HepG2 (cell line): Measurements from ENCODE around the gene CD1C. TPM values are rescaled to one million over a fixed set of nuclear protein-coding genes. Genes with fewer than 3 reads are reported as not detected.

ENCODE experiments used
- ARID3A ChIP-seq: IDR thresholded peaks from 2 replicates; pipeline ENCODE4 v1.6.1; 2012; ENCODE audit warnings: low read depth, low read length, improper control_type of control experiment
- CCDC6 ChIP-seq: sonication (generic); formaldehyde crosslinking; IDR thresholded peaks from 2 replicates; pipeline ENCODE4 v1.8.1; 2022; ENCODE audit warnings: mild to moderate bottlenecking, missing genetic modification reagents, moderate library complexity
- HNF1A ChIP-seq, 2 experiments: sonication (generic) in 1 of 2; formaldehyde crosslinking in 1 of 2; IDR thresholded peaks; 2 replicates each; pipeline versions ENCODE4 v1.4.0 to v1.6.1; 2016 to 2020; ENCODE audit warnings: borderline replicate concordance in 1 of 2, low read depth in 1 of 2, mild to moderate bottlenecking in 1 of 2, missing genetic modification reagents in 1 of 2
- IKZF5 ChIP-seq: IDR thresholded peaks from 2 replicates; pipeline ENCODE4 v1.6.1; 2018; ENCODE audit warnings: missing genetic modification reagents, mild to moderate bottlenecking, missing compliant biosample characterization
- MIXL1 ChIP-seq: IDR thresholded peaks from 2 replicates; pipeline ENCODE4 v1.6.1; 2016
- MYC ChIP-seq: sonication (generic); formaldehyde crosslinking; IDR thresholded peaks from 2 replicates; pipeline ENCODE4 v1.9.0; 2021; ENCODE audit warnings: missing genetic modification reagents, borderline replicate concordance
- SAFB2 ChIP-seq: sonication (generic); formaldehyde crosslinking; IDR thresholded peaks from 2 replicates; pipeline ENCODE4 v1.5.1; 2020; ENCODE audit warnings: missing genetic modification reagents, low read depth, mild to moderate bottlenecking, borderline replicate concordance
- TCF7 ChIP-seq: sonication (generic); IDR thresholded peaks from 2 replicates; pipeline ENCODE4 v1.6.1; 2016; ENCODE audit warnings: antibody characterized with exemption, low read depth
- ZFP37 ChIP-seq: sonication (generic); formaldehyde crosslinking; IDR thresholded peaks from 2 replicates; pipeline ENCODE4 v1.4.0; 2020; ENCODE audit warnings: missing genetic modification reagents, borderline replicate concordance
- ZNF280B ChIP-seq: sonication (generic); formaldehyde crosslinking; IDR thresholded peaks from 2 replicates; pipeline ENCODE4 v1.5.0; 2020; ENCODE audit warnings: missing genetic modification reagents, mild to moderate bottlenecking, borderline replicate concordance
- ZNF446 ChIP-seq: sonication (generic); formaldehyde crosslinking; IDR thresholded peaks from 2 replicates; pipeline ENCODE4 v1.5.0; 2020; ENCODE audit warnings: mild to moderate bottlenecking, missing genetic modification reagents
- polyA plus RNA-seq, 8 experiments: library from polyadenylated mRNA; depleted of rRNA in 3 of 8; stranded (reverse) in 7 of 8; unstranded in 1 of 8; fragments of >200 nt; fragmentation: Illumina TruSeq in 4 of 8; extraction: Trizol in 4 of 8; gene quantifications; 2 replicates each; pipeline versions ENCODE4 v1.2.1 to v1.2.3, GENCODE V29; 2011 to 2016; ENCODE audit warnings: low read depth in 4 of 8, missing spikeins in 1 of 8, mixed read lengths in 1 of 8; ENCODE audit not compliant: insufficient read depth in 1 of 8
- total RNA-seq, 5 experiments: library from RNA; depleted of rRNA; stranded (reverse); fragments of >200 nt; fragmentation: Illumina TruSeq; extraction: Trizol; gene quantifications; 2 replicates each; pipeline ENCODE4 v1.2.3, GENCODE V29; 2016; ENCODE audit warnings: low read depth in 1 of 5

The CD1C gene
- total and polyA plus RNA-seq, 2 of the 13 experiments (the other 11 are each of a cell fraction or from before 2014, with no cell fraction given): not detected

GRCh38 chr1:158310623-158311022, 20.9 kb downstream of the CD1C start (continued):
- no peak for TF ChIP-seq ZFP37 (CRISPR knock-in tag)
- no peak for TF ChIP-seq ZNF446 (CRISPR knock-in tag)
- TF ChIP-seq IKZF5 (CRISPR knock-in tag): no peak
- TF ChIP-seq CCDC6 (CRISPR knock-in tag): no peak
- no peak for TF ChIP-seq SAFB2 (CRISPR knock-in tag)
- no peak for TF ChIP-seq TCF7
- no peak for TF ChIP-seq MYC (CRISPR knock-in tag)
- TF ChIP-seq ARID3A: no peak
- TF ChIP-seq MIXL1 (CRISPR knock-in tag): no peak
- TF ChIP-seq HNF1A (IDR thresholded peaks at IDR 0.05; ENCODE audit: low read depth): no peak
- TF ChIP-seq HNF1A (CRISPR knock-in tag; IDR thresholded peaks at IDR 0.05; ENCODE audit: borderline replicate concordance): no peak
- no peak for TF ChIP-seq ZNF280B (CRISPR knock-in tag)
